ENCODE results near the gene IFNK. TPM values are rescaled to one million over a fixed set of nuclear protein-coding genes. Genes with fewer than 3 reads are reported as not detected.

IFNK gene
- total and polyA plus RNA-seq, 2 donors (not counting 3 experiments of a cell fraction or from before 2014, with no cell fraction given) = not detected

- no peaks in the 10 kb centered on the region for H3K79me2 ChIP-seq (ENCODE audit: control insufficient read depth, insufficient read depth, low read length)
- peaks cover 0 to 3% of the 10 kb centered on the region in 2 experiments for H3K27me3 ChIP-seq (ENCODE audit: control insufficient read depth in 2 of 2, insufficient read depth in 2 of 2, low read length in 2 of 2)
- no peaks in the 10 kb centered on the region for H3K4me1 ChIP-seq (ENCODE audit: control insufficient read depth, extremely low read depth, insufficient read depth, low read length)
- dilution Hi-C loops (cut with MboI; ENCODE audit: extremely low pct_ligation_motif_present, low sequenced_read_pairs) (no loop called here), intact Hi-C loops (cut with micrococcal nuclease) (no loop called here)
- DNase-seq (ENCODE audit: low read depth, low spot score) (no peak), FAIRE-seq (no peak)
- no peaks in the 10 kb centered on the region for H3K9me1 ChIP-seq (replicated peaks; ENCODE audit: control insufficient read depth, extremely low read depth, insufficient read depth, low read length)
- BruUV-seq (replicated peaks) = no TSS peak
- no peak overlapping the region for H3K27ac ChIP-seq (ENCODE audit: insufficient read depth, low read depth, low read length)
- CTCF ChIA-PET = interaction anchor here (1.4 kb wide), 1 partner anchor 13 kb away, joined by 4 read pairs; no protein-coding TSS in a partner anchor
- H3K4me3 ChIP-seq (replicated peaks in 1 of 3; ENCODE audit: insufficient read depth in 1 of 3, low read depth in 1 of 3, low read length in 3 of 3) = no peak overlapping the region
- H4K20me1 ChIP-seq (replicated peaks; ENCODE audit: control insufficient read depth, extremely low read depth, insufficient read depth, low read length) = peaks cover 2% of the 10 kb centered on the region
- no peaks in the 10 kb centered on the region for H3K36me3 ChIP-seq (ENCODE audit: control insufficient read depth in 2 of 2, extremely low read depth in 1 of 2, insufficient read depth in 2 of 2, low read length in 2 of 2)
- no peak for TF ChIP-seq GATA2 (IDR thresholded peaks at IDR 0.05; ENCODE audit: insufficient read depth, insufficient read length, low read depth, low read length)
- TF ChIP-seq MAX (IDR thresholded peaks at IDR 0.05; ENCODE audit: insufficient read depth, insufficient read length) = no peak
- no peak for TF ChIP-seq MYC (IDR thresholded peaks at IDR 0.05; ENCODE audit: low read depth, low read length)
- TF ChIP-seq FOS (IDR thresholded peaks at IDR 0.05; ENCODE audit: borderline replicate concordance, insufficient read depth, low read length) = no peak
- no peak for TF ChIP-seq JUN (IDR thresholded peaks at IDR 0.05; ENCODE audit: borderline replicate concordance, insufficient read depth, insufficient read length, low read depth)
- no peak for TF ChIP-seq CTCF (IDR thresholded peaks at IDR 0.05; ENCODE audit: extremely low read depth in 1 of 2, insufficient read depth in 1 of 2, low read depth in 1 of 2, low read length in 2 of 2)
- TF ChIP-seq POLR2AphosphoS5 (IDR thresholded peaks at IDR 0.05; ENCODE audit: insufficient read depth, low read depth, low read length) = no peak
- no peak for TF ChIP-seq EZH2 (IDR thresholded peaks at IDR 0.05; ENCODE audit: borderline replicate concordance, low read depth, low read length, severe bottlenecking)
- no peak for TF ChIP-seq POLR2A (IDR thresholded peaks at IDR 0.05; ENCODE audit: low read depth, low read length)
- H3K9ac ChIP-seq (replicated peaks; ENCODE audit: extremely low read depth, insufficient read depth, low read length) = no peak overlapping the region
- H2AFZ ChIP-seq (ENCODE audit: low read depth, low read length) = no peak overlapping the region
- POLR2A ChIA-PET = no interaction called here
- no peaks in the 10 kb centered on the region for H3K9me3 ChIP-seq (replicated peaks; ENCODE audit: control insufficient read depth, insufficient read depth, low read length)
- no peak overlapping the region for H3K4me2 ChIP-seq (ENCODE audit: insufficient read depth, low read length)
Observed at GRCh38 chr9:27474305-27474704, 49.8 kb upstream of the IFNK start.
